Progenitor cell of endocrine pancreas (in vitro differentiated cells): Measurements from ENCODE around the gene LAMP1. TPM values are rescaled to one million over a fixed set of nuclear protein-coding genes. Genes with fewer than 3 reads are reported as not detected.
"Not testable (repeated sequence)": the region's sequence is repeated elsewhere in the genome, so short reads cannot be mapped to it uniquely, and the experiment has no call there.

Experiments
- DNase-seq: peaks from one replicate; pipeline ENCODE4 v3.0.0; 2021; ENCODE audit warnings: low spot score; ENCODE audit not compliant: unreplicated experiment
- H3K27ac Mint-ChIP-seq: 2 replicates; pipeline ENCODE4 v1.8.0; 2021; ENCODE audit warnings: mild to moderate bottlenecking, moderate library complexity, mixed read lengths
- H3K27me3 Mint-ChIP-seq: 2 replicates; pipeline ENCODE4 v1.8.0; 2021; ENCODE audit warnings: mixed read lengths
- H3K36me3 Mint-ChIP-seq: 2 replicates; pipeline ENCODE4 v1.8.0; 2022; ENCODE audit warnings: mixed read lengths; ENCODE audit not compliant: insufficient read depth
- H3K4me1 Mint-ChIP-seq: 2 replicates; pipeline ENCODE4 v1.8.0; 2021; ENCODE audit warnings: low read depth, mixed read lengths
- H3K4me3 Mint-ChIP-seq: 2 replicates; pipeline ENCODE4 v1.8.0; 2021; ENCODE audit warnings: low read depth, mild to moderate bottlenecking, moderate library complexity, mixed read lengths
- H3K9me3 Mint-ChIP-seq: 2 replicates; pipeline ENCODE4 v1.8.0; 2021; ENCODE audit warnings: low read depth, mixed read lengths
- total RNA-seq: library from RNA; stranded (reverse); gene quantifications from 2 replicates; pipeline ENCODE4 v1.2.1, GENCODE V29; 2021
- TF ChIP-seq, protein P1 (sequence below): fragments of 200-600 bp; sonication (generic); IDR thresholded peaks from one replicate; pipeline ENCODE4 v1.5.0; 2021; ENCODE audit warnings: antibody characterized with exemption, mild to moderate bottlenecking; ENCODE audit not compliant: unreplicated experiment

Gene LAMP1
- total RNA-seq, 1 donor from 2014 or later, result 107 TPM

DNA sequence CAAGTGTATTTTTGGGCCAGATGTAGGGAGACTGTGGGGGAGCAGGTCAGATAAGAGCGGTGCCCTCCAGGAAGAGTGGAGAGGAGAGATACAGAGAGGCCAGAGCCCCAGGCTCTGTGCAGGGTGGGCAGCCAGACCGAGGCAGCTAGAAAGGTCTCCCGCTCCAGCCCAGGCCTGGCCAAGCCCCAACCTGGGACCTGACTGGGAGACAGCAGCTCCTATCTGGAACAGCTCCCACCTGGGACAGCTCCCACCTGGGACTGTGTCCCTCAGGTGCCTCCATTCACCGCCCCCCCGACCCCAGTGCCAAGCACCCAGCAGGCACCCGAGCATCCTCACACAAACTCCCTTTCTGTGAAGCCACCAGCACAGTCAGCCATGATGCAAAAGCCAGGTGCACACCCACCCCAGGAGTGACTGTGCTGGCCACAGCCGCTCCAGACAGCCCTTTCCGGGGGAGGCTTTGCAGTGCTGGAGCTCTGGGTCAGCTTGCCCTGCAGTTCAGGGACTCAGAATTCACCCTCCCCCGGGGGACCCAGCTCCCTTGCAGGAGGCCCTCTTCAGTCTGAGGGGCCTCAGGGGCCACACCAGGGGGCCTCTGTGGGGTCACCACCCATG lies 69.0 kb downstream of the LAMP1 start:
- H3K4me3 Mint-ChIP-seq, result no peak overlapping the region
- no peaks in the 10 kb centered on the region for H3K9me3 Mint-ChIP-seq
- peak; percentile 9 for DNase-seq
- no peaks in the 10 kb centered on the region for H3K36me3 Mint-ChIP-seq
- no peak overlapping the region for H3K27ac Mint-ChIP-seq
- H3K4me1 Mint-ChIP-seq, result peaks cover 3% of the 10 kb centered on the region
- H3K27me3 Mint-ChIP-seq, result no peaks in the 10 kb centered on the region
- TF ChIP-seq, protein P1, sequence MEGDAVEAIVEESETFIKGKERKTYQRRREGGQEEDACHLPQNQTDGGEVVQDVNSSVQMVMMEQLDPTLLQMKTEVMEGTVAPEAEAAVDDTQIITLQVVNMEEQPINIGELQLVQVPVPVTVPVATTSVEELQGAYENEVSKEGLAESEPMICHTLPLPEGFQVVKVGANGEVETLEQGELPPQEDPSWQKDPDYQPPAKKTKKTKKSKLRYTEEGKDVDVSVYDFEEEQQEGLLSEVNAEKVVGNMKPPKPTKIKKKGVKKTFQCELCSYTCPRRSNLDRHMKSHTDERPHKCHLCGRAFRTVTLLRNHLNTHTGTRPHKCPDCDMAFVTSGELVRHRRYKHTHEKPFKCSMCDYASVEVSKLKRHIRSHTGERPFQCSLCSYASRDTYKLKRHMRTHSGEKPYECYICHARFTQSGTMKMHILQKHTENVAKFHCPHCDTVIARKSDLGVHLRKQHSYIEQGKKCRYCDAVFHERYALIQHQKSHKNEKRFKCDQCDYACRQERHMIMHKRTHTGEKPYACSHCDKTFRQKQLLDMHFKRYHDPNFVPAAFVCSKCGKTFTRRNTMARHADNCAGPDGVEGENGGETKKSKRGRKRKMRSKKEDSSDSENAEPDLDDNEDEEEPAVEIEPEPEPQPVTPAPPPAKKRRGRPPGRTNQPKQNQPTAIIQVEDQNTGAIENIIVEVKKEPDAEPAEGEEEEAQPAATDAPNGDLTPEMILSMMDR, result no peak

DNA sequence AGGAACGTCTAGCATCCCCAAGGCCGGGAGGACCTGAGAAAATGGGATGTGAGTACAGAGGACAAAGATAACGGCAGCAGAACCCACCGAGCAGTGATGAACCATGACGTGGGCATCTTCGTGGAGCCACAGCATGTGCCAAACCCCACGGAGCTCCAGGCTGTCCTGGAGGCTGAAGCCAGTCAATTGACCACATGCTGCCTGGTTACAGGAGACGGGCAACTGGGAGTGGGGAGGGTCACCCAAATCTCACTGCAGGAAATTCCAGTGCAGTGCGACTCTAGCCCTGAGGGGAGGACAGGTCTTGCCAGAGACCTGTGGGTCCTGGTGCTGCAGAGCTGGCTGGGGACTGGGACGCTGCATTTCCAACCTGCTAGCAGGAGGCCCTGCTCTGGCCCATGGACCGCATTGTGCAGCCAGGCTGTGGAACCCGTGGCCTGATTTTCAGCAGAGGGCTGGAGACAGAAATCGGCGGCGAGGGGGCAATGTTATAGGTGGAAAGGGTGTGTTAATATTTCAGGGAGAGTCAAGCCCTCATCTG lies 70.1 kb downstream of the LAMP1 start:
- Mint-ChIP-seq H3K27ac (no peak overlapping the region), H3K27me3 (no peaks in the 10 kb centered on the region), H3K9me3 (no peaks in the 10 kb centered on the region), H3K4me3 (no peak overlapping the region), H3K36me3 (no peaks in the 10 kb centered on the region), H3K4me1 (peaks cover 3% of the 10 kb centered on the region)
- peak; percentile 7 for DNase-seq
- TF ChIP-seq, protein P1, result no peak

DNA sequence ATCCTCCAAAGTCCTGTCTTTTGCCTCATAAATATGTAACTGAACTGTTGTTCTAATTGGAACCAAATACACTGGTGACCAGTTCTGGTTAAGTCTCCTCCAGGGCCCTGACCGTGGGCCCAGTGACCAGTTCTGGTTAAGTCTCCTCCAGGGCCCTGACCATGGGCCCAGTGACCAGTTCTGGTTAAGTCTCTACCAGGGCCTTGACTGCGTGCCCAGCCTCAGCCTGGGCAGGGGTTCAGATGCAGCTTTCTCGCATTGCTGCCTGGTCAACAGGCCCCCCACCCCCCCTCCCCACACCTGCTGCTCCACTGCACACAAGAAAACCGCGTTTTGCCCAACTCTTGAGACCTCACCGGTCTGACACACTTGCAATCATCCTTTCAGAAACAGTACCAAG lies 70.7 kb downstream of the LAMP1 start:
- no peak overlapping the region for H3K27ac Mint-ChIP-seq
- H3K4me3 Mint-ChIP-seq, result no peak overlapping the region
- TF ChIP-seq, protein P1, result no peak
- no peaks in the 10 kb centered on the region for H3K27me3 Mint-ChIP-seq
- H3K36me3 Mint-ChIP-seq, result no peaks in the 10 kb centered on the region
- H3K9me3 Mint-ChIP-seq, result no peaks in the 10 kb centered on the region
- DNase-seq, result peak; percentile 2
- H3K4me1 Mint-ChIP-seq, result peaks cover under 1% of the 10 kb centered on the region

DNA sequence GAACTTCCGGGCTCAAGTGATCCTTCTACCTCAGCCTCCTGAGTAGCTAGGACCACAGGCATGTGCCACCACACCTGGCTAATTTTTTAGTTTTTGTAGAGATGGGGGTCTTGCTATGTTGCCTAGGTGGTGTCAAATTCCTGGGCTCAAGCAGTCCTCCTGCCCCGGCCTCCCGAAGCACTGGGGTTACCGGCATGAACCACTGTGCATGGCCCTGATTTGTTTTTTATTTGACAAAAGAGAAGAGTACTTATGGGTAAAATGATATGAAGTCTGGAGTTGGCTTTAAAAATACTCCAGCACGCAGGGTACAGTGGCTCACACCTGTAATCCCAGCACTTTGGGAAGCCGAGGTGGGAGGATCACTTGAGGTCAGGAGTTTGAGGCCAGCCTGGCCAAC lies 71.3 kb downstream of the LAMP1 start:
- not testable (repeated sequence) for H3K4me3 Mint-ChIP-seq

DNA sequence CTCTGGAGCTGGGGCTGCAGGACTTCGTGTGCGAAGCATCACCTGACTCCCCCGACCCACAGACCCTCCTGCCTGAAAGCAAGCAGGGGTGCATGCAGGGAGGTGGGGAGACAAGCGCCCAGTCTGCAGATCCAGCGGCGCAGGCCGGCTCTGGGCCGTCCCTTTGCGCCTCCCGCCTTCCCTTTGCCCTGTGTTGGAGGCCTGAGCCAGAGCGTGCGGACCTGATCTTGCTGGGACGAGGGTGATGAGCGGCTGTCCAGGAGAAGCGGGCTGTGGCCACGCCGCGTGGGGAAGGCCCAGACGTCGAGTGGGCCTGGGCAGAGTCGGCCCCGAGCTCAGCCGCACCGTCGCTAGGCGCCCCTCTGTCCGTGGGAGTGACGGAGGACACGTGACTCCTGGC lies 72.2 kb downstream of the LAMP1 start:
- no peaks in the 10 kb centered on the region for H3K9me3 Mint-ChIP-seq
- TF ChIP-seq, protein P1, result no peak
- DNase-seq, result peak; percentile 8
- H3K36me3 Mint-ChIP-seq, result no peaks in the 10 kb centered on the region
- H3K4me1 Mint-ChIP-seq, result no peaks in the 10 kb centered on the region
- H3K4me3 Mint-ChIP-seq, result no peak overlapping the region
- H3K27me3 Mint-ChIP-seq, result peaks cover 2% of the 10 kb centered on the region
- H3K27ac Mint-ChIP-seq, result no peak overlapping the region

More for the DNA sequence above, 71.3 kb downstream of the LAMP1 start:
- not testable (repeated sequence) for H3K27ac Mint-ChIP-seq, H3K9me3 Mint-ChIP-seq, H3K36me3 Mint-ChIP-seq, H3K4me1 Mint-ChIP-seq, H3K27me3 Mint-ChIP-seq
- DNase-seq, result peak; percentile 1

DNA sequence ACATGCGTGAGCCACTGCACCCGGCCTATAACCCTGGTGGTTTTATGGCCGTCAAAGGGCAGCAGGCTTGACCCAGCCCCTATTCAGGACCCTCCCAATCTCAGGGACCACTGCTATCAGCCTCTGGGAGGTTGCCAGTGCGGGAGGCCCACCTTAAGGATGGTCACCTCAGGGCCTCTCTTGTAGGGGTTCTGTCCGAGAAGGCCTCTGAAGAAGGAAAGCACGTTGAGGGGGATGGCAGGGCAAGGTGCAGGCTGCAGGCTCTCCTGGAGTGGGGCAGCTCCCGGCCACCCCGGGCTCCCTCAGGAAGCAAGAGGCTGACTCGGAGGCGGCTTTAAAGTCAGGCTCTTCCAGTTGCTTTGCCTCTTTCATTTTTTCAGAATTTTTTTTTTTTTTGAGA lies 72.8 kb downstream of the LAMP1 start:
- TF ChIP-seq, protein P1, result no peak
- Mint-ChIP-seq H3K27ac (no peak overlapping the region), H3K27me3 (peaks cover 7% of the 10 kb centered on the region), H3K36me3 (no peaks in the 10 kb centered on the region), H3K4me3 (no peak overlapping the region), H3K9me3 (no peaks in the 10 kb centered on the region), H3K4me1 (no peaks in the 10 kb centered on the region)
- peak; percentile 2 for DNase-seq
